Activated CD4-positive, alpha-beta T cell treated with anti-CD3 and anti-CD28 coated beads, Interleukin-2, amount 50 U/mL, for 16 hours (primary cell): Measurements from ENCODE around the gene MAN1C1.

Experiments used
- DNase-seq: peaks from one replicate; pipeline ENCODE4 v3.0.0-alpha.2; 2020

The MAN1C1 gene

DNA sequence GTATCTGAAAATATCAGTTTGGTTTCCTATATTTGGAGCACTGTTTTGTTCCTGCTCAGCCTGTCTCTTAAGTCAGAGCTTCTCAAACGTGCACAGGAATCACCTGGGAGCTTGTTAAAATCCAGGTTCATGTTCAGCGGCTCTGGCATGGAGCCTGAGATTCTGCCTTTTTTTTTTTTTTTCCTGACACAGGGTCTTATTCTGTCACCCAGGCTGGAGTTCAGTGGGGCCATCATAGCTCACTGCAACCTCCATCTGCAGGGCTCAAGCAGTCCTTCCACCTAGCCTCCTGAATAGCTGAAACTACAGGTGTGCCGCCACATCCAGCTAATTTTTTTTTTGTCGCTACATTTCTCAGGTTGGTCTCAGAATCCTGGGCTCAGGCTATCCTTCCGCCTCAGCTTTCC lies 171.2 kb downstream of the MAN1C1 start:
- no peak for DNase-seq

DNA sequence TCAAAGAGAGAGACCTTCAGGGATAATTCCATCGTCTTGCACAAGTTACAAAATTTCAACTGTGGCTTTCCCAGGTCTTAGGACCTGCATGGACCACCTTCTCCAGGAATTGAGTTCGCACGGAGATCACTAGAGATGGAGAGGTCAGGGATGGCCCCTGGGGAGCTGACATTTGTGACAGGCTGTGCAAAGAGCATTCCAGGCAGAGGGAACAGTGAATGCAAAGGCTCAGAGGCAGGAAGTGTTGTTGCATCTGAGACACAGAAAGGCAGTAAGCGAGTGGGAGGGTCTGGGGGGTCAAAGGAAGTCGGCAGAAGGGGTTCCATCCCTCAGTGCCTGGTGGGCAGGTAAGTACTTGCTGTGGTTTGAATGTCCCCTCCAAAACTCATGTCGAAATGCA lies 173.9 kb downstream of the MAN1C1 start:
- DNase-seq: no peak

DNA sequence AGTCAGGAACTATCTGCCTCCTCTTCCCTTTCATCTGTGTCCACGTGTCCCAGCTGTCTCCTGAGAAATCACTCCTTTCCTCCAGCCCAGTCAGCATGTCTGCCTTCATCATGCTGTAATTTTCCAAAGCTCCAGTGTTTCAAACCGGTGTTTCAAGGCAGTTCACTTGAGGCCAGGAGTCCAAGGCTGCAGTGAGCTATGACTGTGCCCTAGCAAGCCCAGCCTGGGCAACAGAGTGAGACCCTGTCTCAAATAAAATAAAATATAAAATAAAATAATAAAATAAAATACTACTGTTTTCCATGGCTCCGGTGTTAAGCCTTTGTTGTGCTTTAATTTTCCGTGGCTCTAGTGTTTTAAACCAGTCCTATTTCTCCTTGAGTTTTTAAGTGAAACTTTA lies 175.5 kb downstream of the MAN1C1 start:
- no peak for DNase-seq

DNA sequence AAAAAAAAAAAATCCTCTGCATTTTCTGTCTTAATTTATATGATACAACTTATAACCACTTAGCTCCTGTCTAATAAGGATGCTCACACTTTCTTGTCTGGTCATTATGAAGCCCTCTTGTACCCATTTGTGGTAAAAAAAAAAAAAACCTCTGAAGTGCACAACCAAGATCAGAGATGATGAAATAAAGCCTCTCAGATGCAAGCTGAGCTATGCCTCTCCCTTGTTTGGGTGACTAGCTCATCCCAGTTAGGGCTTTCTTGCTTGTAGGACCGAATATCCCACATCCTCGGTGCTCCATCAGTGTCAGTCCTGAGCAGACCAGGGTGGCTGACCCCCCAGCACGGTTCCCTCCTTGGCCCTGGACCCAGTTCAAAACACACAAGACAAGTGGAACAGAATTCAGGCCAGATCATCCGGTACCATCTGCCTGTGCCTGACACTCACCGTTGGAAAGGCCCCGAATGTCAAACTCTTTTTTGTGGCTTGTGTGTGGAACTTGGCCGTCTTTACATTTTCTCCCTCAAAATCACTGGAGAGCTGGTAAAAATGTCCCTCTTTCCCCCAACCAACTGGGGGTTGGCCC lies 177.1 kb downstream of the MAN1C1 start:
- DNase-seq: no peak

DNA sequence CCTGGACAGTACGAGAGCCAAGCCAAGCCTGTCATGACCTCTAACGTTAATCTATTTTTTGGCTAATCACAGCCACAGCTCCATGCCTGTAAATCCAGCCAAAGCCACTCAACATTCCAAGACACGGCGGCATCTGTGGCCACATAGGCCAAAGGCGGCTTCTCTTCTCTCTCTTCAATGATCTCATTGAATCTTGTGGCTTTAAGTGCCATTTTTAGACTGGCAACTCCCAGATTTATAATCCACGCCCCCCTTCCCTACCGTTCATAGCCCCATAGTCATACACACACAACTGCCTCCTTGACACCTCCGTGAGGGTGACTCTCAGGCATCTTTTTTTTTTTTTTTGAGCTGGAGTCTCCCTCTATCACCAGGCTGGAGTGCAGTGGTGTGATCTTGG lies 177.7 kb downstream of the MAN1C1 start:
- DNase-seq: no peak

DNA sequence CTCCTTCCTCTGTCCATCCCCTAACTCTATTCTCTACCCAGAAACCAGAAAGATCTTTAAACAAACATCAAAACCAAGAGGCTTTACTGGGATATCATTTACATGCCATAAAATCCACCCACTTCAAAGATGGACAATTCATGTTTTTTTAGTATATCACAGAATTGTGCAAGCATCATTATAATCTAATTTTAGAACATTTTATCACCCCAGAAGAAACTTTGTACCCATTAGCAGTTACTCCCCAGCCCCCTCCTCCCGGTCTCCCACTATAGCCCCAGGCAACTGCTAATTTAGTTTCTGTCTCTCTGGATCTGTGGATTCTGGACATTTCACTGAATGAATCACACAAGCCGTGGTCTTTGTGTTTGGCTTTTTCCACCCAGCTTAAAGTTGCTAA lies 178.6 kb downstream of the MAN1C1 start:
- DNase-seq: no peak

DNA sequence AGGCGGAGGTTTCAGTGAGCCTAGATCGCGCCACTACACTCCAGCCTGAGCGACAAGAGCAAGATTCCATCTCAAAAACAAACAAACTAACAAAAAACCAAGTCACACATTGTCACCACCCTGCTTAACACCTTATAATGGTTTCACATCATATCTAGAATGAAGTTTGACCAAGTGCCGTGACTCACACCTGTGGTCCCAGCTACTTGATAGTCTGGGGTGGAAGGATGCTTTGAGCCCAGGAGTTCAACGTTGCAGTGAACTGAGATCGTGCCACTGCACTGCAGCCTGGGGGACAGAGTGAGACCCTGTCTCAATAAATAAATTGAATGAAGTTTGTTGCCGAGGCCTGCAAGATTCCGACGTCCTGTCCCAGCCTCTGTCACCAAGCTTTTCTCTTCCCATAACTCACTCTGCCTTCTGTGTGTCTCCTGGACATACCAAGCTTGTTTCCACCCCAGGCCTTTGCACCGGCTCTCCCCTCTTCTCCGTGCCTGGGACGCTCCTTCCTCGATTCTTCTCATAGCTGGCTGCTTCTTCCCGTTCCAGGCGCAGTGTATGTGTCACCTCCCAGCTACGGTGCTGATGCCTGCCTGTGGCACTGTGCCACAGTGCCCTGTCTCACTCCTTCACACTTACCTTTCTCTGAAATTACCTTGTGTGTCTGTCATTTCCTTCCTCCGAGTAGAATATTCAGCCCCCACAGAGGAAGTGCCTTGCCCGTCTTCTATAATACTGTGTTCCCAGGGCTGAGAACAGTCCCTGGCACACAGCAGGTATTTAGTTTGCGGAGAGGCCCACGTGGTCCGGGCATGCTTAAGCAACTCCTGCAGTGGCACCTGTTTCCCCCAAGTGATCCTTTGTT lies 179.6 kb downstream of the MAN1C1 start:
- DNase-seq: peak; percentile 42

DNA sequence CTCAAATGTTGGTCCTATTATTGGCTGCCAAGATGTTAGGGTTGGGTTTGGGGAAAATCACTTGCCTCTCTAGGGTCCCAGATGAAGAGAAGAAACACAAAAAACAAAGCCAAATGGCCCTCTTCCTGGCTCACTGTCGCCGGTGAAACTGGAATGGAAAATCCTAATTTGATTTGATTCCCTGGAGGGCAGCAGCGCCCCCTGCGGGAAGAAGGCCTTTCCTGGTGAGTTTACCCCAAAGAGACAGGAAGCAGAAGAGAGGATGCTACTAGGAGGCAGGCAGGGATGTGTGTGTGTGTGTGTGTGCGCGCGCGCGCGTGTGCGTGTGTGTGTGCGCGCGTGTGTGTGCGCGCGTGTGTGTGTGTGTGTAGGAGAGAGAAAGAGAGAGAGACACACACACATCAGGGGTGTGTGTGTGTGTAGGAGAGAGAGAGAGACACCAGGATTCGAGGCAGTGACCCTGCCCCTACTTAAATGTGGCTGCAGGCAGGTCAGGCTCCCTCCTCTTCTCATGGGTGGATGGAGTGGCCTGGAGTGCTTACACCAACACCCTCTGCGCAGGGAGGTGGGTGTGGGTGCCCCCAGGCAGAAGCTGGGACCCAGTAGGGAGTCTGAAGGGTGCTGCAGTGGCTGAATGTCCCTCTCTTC lies 180.3 kb downstream of the MAN1C1 start:
- peak; percentile 76 for DNase-seq

DNA sequence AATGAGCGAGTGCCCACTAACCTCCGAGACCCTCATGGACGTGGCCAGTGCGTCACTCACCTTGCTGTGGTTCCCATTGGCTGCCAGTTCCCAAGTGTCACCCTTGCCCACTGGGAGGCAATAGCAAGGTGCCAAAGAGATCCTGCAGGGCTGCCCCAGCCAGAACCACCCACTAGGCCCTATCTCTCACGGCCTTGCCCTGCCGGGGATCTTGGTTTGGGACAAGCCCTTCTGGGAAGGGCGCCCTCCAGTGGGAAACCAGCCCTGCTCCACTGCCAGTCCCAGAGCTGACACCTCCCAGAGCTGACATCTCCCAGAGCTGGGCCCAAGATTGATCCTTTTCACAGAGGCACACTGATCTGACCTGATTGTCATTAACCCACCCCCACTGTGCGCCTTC lies 181.3 kb downstream of the MAN1C1 start:
- peak; percentile 25 for DNase-seq

DNA sequence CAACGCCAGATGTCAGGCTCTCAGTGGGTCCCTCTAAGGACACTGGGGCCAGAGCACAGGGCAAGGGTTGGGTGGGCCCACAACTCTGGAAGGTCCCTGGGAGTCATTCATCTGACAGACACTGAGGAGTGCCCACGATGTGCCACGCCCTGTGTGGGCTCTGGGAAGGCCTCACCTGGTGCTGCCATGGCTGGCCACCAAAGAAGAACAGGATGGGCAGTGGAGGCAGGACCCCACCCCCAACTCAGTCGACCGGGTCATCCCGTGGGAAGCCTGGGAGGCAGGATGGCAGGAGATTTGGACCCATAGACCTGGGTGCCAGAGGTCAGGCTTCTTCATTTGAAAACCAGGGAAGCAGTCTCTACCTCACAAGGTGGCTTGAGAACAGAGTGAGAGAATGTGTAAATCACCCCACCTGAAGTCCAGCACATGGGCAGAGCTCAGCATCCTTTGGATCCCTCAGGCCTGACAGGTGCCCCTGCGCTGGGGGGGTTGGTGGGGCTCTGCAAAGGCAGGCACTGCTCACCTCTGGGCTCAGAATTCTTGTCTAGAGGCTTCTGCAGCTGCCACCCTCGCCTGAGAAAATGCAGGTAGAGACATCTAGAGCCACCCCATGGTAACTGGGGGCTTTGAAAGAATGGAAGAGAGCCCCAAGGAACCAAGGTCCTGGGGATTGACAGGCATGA lies 182.2 kb downstream of the MAN1C1 start:
- DNase-seq: no peak

DNA sequence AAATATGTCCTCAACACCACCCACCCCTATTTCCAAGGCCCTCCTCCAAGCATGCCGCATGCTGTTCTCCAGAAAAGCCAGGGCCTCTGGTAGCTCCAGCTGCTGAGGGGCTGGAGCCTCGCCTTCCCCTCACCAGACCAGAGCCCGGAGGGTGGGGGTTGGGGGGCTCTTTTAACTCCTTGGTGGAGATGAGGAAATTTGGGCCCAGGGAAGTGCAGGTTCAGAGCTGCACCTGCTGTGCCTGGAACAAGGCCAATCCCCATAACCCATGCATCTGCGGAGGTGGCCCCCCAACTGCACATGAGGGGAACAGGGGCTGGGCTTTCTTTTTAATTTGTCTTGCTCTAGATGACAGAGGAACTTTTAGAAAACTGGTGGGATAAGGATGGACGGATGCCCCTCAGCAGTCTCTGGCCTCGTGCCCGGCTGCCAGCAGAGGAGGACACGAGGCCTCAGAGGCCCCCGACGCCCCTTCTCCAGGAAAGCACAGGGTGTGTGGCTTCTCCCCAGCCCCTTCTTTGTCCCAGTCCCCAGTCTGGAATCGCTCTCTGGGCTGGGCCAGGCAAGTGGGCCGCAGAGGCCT lies 182.9 kb downstream of the MAN1C1 start:
- DNase-seq: no peak

DNA sequence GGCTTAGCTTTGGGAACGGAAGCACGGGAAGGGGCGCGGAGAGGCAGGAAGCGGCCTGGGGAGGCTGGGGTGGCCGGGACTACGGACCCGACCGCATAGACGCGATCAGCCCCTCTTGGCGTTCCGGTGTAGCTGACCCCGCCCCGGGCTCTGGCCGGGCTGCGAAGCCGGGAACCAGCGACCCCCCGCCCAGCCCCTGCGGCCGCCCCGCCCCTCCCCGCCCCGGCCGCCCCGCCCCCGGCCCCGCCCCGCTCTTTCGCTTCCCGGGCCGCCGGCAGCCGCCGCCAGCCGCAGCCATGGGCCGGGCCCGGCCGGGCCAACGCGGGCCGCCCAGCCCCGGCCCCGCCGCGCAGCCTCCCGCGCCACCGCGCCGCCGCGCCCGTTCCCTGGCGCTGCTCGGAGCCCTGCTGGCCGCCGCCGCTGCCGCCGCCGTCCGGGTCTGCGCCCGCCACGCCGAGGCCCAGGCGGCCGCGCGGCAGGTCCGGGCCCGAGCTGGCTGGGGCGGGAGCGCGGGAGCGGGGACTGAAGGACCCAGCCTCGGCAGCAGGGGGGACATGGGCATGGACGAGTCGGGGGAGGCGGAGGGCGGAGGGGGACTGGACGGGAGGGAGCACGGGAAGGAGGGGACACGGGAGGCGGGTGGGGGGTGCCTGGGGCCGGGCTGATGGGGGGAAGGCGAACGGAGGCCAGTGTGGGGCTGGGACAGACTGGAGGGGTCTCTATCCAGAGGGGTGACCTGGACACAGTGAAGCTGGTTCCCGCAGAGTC lies 183.5 kb downstream of the MAN1C1 start, which contains the start of gene SELENON:
SELENON (plus strand) TSS at position 259 of the 768 bp plus-strand sequence; CDS start at position 297, 38 bp downstream.
- no peak for DNase-seq

DNA sequence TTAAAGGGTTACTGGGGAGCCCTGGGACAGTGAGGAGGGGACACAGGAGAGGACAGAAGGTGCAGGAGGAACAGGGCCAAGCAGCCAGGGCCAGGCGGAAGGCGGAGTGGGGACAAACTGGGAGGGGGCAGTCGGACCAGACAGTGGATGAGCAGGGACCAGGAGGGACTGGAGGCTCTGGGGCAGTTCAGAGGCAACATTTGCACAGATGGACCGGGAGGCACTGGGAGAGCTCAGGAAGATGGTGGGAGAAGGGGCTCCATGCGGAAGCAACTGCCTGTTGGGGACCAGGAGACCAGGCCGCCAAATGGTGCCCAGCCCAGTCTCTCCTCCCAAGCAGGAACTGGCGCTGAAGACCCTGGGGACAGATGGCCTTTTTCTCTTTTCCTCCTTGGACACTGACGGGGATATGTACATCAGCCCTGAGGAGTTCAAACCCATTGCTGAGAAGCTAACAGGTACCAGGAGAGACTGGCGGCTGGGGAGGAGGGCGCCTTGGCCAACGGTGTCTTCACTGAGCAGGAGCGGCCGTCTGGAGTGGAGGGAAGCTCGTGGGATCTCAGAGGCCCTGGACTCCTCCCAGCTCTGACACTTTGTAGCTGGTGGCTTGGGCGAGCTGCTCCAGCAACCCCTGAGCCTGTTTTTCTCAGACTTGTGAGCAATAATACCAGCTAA lies 184.2 kb downstream of the MAN1C1 start:
- no peak for DNase-seq

DNA sequence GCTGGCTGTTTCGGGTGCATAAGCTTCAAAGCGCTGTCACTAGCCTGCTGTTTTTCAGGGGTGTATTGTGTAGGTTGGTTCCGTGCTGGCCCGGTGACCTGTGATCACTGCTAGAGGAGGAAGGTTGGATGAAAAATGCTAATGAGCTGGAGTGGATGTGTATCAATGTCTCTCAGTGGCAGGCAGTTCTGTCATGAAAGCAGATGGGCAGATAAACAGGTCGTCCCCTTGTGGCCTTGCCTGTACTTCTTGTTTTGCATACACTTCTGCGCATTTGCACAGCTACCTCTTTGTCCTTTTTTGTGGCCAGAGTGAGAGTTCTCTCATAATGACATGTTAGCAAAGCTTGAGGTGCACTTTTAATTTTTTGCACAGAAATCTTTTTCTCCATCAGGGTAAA lies 186.3 kb downstream of the MAN1C1 start:
- peak; percentile 16 for DNase-seq

DNA sequence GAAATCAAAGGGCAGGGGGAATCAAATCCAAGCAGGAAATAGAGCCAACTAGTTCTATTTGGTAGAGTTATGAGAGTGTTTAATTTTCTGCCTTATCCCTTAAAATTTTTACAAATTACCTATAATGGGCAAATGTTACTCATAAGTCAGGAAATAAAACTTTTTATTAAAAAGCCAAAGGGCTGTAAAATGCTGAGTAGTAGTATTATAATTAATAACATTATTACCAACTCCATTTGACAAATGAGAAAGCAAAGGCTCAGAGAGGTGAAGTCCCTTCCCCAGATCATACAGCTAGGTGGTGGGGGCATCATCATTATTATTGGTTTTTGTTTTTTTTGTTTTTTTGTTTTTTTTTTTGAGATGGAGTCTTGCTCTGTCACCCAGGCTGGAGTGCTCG lies 186.8 kb downstream of the MAN1C1 start:
- no peak for DNase-seq

DNA sequence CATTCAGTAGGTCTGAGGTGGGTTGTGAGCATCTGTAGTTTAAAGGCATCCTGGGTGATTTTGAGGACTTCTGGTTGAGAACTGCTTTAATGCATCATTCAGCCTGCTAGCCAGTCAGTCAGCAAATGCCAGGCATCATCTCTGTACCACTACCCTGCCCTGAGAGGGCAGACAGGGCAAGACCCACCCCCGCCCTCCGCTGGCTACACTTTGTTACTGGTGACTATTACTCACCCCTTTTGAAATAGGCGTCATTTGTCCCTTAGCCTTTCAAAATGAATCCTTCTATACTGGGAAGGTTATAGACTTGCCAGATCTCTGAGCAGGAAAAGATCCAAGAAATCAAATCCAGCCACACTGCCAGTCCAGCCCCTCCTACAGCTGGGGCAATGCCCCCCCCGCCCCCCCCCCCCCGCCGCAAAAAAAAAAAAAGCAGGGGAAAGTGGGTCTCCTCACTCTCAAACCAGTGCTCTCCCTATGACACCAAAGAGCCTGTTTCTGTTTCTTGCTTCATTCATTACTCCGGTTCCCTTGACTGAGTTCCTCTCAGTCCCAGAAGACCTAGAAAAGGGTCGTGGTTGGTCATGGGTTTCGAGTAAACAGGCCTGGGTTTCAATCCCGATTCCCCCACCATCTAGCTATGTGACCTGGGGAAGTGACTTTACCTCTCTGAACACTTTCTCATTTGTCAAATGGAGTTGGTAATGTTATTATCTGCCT lies 187.8 kb downstream of the MAN1C1 start:
- peak; percentile 48 for DNase-seq

DNA sequence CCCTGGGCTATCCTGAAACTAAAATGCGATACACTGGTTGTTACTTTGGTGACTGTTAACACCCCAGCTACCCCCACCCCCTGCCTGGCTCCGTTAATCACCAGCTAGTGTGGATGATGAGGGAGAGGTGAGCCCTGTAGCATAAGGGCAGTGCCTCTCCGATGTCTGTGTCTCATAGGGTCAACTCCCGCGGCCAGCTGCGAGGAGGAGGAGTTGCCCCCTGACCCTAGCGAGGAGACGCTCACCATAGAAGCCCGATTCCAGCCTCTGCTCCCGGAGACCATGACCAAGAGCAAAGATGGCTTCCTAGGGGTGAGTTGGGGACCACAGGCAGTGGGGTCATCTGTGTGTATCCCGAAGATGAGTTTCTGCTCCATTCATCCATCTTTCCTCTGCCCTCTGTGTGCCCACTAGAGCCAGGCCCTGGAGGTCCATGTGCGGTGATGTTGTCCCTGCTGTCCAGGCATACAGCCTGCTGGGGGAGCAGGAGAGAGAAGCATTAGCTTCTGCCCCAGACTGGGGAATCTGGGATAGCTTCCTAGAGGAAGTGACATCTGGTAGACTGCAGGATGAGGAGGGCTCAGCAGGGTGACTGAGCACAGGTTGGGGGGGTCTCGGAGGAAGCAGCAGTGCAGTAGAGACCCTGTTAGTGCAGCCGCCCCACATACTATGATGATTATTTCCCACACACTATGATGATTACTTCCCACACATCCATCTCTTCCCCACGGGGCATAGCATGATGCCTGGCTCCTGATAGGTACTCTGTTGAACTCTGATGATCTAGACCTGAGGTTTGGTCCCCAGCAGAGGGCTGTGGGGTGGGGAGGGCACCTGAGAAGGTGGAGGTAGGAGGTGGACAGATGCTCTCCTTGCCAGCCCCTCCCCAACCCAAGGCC lies 188.6 kb downstream of the MAN1C1 start:
- no peak for DNase-seq

DNA sequence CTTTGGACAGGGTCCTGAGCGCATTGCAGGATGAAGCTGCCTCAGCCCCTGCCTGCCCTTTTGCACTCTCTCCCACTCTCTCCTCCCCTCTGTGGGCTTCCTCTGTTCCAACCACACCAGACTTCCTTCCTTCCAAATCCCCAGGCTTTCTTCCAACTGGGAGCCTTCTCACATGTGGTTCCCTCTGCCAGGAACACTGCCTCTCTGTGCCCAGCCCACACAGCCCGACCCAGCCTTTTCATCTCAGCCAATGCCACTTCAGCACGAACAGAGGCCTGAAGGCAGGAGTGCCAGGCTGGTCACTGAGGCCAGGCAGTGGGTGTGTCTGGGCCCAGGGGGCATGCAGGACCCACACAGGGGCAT lies 189.3 kb downstream of the MAN1C1 start:
- DNase-seq: no peak

DNA sequence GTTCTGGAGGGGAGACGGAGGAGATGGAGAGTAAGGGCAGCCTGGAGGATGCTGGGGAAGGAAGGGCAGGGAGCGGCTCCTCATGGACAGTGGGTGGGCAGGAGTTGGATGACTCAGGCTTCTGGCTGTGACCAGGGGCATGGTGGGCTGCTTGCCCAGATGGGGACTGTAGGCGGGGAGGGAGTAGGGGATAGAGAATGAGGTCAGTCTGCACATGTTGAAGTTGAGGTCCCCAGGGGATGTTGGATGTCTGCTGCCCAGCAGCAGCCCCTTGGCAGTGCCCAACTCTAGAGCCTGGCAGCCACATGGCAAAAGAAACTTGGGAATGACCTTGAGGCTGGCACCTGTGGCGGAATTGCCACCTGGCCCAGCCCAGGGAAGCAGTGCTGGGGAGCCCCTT lies 189.8 kb downstream of the MAN1C1 start:
- DNase-seq: no peak
